Measurements from ENCODE around the gene WNT7B. TPM values are rescaled to one million over a fixed set of nuclear protein-coding genes. Genes with fewer than 3 reads are reported as not detected.
"Not testable (repeated sequence)": the region's sequence is repeated elsewhere in the genome, so short reads cannot be mapped to it uniquely, and the experiment has no call there.

WNT7B gene
- total RNA-seq, 6 experiments from 2014 or later, result 0.10 to 0.12 TPM; not detected in 4

DNA sequence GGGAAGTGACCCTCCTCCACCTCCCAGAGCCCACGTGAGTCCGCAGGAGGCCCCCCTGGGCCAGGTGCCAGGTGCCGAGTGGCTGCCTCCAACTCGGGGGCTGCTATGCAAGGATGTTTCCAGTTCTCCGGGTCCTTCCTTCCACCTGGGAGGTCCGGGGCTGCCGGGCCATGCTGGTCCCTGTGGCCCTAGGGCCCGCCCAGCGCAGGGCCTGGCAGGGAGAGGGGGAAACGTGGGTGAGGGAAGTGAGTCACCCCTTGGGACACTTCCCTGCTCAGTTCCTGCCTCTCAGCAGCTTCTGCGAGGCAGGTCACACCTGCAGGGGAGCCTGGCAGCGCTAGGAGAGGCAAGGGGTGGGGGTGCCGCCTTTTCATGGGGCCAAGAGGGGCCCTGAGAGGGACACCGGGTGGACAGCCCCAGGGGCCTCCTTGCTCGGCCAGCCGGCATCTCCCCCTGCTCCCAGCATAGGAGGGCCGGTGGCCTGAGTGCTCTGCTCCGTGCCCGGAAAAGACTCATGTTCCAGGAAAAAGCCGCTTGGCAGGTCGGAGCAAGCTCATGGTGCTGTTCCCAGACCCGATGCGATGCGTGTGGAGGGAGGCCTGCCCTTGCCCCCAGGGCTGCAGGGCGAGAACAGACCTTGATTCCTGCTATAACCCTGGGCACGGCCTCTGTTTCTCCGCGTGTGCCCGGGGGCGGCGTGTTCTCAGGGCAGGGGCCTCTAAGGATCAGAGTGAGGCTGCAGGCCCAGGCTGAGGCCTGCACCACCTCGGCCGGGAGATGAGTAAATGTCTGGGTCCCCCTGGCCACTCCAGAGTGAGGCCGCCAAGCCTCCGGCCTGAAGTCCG, 30.3 kb upstream of the WNT7B start:
- intact Hi-C loops (cut with DNase I), result loop anchor here (5.0 kb wide), 2 partner anchors 105 to 110 kb away; no protein-coding TSS in a partner anchor

DNA sequence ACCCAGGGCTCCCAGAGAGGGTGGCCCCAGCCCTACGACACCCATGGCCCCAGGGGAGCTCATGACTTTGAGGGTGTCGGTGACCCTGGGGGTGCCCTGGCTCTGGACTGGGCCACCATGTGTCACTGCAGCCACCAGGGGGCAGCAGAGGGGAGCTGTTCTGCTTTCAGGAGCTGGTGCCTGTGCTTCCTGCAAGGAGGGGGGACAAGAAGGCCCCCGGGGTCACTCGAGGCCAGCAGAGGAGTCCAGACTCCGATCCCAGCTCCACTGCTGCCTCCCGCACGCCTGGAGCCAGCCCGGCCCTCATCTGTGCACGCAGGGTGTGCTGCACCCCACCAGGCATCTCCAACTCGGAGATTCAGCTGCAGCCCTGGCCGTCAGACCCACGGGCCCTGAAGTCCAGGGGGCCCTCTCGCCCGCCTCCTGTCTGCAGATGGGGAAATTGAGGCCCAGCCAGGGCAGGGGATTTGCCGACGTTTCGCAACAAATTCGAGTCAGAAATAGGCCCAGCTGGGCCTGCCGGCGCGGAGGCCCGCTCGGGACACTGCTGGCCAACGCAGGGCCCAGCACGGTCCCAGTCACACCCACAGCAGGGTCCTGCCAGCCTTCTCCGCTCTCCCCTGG, 29.5 kb upstream of the WNT7B start:
- H3K9me3 ChIP-seq, result no peaks in the 10 kb centered on the region
- DNase-seq, result peak; percentile 89 to 90 (median 89)
- H3K27ac ChIP-seq, result peak overlapping the region; percentile 55 to 76 (median 62)
- peaks cover 0 to 18% (median 3%) of the 10 kb centered on the region in 4 donors for H3K4me1 ChIP-seq
- no peaks in the 10 kb centered on the region for H3K36me3 ChIP-seq
- H3K27me3 ChIP-seq, result no peaks in the 10 kb centered on the region
- ATAC-seq, result peak; percentile 76 to 87 (median 80)
- no peak for TF ChIP-seq POLR2A (IDR thresholded peaks at IDR 0.05)
- TF ChIP-seq, protein P1, sequence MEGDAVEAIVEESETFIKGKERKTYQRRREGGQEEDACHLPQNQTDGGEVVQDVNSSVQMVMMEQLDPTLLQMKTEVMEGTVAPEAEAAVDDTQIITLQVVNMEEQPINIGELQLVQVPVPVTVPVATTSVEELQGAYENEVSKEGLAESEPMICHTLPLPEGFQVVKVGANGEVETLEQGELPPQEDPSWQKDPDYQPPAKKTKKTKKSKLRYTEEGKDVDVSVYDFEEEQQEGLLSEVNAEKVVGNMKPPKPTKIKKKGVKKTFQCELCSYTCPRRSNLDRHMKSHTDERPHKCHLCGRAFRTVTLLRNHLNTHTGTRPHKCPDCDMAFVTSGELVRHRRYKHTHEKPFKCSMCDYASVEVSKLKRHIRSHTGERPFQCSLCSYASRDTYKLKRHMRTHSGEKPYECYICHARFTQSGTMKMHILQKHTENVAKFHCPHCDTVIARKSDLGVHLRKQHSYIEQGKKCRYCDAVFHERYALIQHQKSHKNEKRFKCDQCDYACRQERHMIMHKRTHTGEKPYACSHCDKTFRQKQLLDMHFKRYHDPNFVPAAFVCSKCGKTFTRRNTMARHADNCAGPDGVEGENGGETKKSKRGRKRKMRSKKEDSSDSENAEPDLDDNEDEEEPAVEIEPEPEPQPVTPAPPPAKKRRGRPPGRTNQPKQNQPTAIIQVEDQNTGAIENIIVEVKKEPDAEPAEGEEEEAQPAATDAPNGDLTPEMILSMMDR (IDR thresholded peaks at IDR 0.05), result peak; percentile 93 to 97 (median 94)
- H3K4me3 ChIP-seq, result no peak overlapping the region
- intact Hi-C loops (cut with DNase I), result loop anchor here (5.0 kb wide), 2 partner anchors 106 to 111 kb away; no protein-coding TSS in a partner anchor
- 4% methylated on average over 5 of the region's 26 CpGs for WGBS (ENCODE audit: insufficient coverage, low coverage, low lambda C conversion rate, missing lambda C conversion rate)

More for the DNA sequence above, 30.3 kb upstream of the WNT7B start:
- peaks cover 0 to 18% (median 3%) of the 10 kb centered on the region in 4 donors for H3K4me1 ChIP-seq
- peak overlapping the region; percentile 55 to 76 (median 62) for H3K27ac ChIP-seq
- no peaks in the 10 kb centered on the region for H3K27me3 ChIP-seq
- no peak overlapping the region for H3K4me3 ChIP-seq
- no peaks in the 10 kb centered on the region for H3K36me3 ChIP-seq
- H3K9me3 ChIP-seq, result no peaks in the 10 kb centered on the region
- ATAC-seq (peak; percentile 38 to 65 (median 59)), DNase-seq (peak; percentile 50 to 67 (median 65))
- WGBS (ENCODE audit: insufficient coverage, low coverage, low lambda C conversion rate, missing lambda C conversion rate), result 56% methylated on average over 6 of the region's 36 CpGs
- TF ChIP-seq, protein P1 (IDR thresholded peaks at IDR 0.05), result no peak
- TF ChIP-seq POLR2A (IDR thresholded peaks at IDR 0.05), result no peak

DNA sequence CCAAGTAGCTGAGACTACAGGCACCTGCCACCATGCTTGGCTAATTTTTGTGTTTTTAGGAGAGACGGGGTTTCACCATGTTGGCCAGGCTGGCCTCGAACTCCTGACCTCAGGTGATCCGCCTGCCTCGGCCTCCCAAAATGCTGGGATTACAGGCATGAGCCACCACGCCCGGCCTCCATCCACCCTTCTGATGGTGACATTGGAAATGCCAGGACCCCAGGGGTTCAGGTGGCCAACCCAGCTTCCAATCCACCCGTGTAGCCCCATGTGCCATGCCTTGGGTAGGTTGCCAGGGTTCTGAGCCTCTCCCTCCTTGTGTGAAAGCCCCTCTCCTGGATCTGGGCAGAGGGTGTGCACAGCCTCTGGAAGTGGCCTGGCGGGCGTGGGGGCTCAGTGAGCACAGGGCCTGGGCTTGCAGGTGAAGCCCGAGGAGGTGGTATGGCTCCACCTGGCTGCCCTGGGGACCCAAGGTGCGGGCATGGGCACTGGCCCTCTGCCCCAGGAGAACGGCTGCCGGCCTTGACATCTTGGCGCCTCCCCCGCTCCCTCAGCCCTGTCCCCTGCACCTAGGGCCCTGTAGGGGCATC, 28.2 kb upstream of the WNT7B start:
- intact Hi-C loops (cut with DNase I), result loop anchor here (5.0 kb wide), 2 partner anchors 107 to 112 kb away; no protein-coding TSS in a partner anchor
- not testable (repeated sequence) for ATAC-seq
- peaks cover 0 to 15% (median 3%) of the 10 kb centered on the region in 4 donors for H3K4me1 ChIP-seq

DNA sequence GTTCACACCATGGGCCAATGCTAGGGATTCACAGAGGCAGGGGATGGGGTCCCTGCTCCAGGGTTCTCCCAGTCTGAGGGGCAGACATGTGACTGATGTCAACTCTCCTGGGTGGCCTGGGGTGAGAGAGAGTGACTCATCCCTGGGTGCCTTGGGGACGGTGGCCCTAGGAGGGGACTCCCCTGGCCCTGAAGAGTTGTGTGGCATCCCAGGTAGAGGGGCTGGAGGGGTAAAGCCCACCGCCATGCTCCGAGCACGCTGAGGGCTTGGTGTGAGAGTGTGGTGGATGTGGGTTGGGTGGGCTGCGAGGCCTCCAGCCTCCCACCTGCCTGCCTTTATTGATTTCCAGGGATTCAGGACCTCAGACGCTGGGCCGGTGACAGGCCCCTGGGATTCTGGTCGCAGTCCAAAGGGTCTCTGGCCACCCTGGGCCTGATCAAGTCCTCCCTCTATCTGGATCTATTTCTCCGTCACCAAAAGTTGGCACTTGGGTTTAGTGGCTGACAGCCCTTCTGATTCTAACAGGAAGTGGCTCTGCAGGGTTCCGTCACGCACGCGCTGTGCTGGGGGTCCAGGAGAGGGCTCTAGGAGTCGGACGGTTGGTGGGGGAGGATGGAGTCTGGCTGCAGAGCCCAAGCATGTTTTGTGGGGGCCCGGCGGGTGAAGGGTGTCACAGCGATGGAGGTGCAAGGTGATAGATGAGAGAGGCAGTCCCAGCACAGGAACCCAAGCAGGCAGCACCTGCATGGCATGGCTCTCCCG, 27.3 kb upstream of the WNT7B start:
- TF ChIP-seq, protein P1 (IDR thresholded peaks at IDR 0.05), result no peak
- TF ChIP-seq POLR2A (IDR thresholded peaks at IDR 0.05), result no peak
- Histone ChIP-seq H3K27ac (no peak overlapping the region), H3K4me3 (no peak overlapping the region), H3K27me3 (no peaks in the 10 kb centered on the region), H3K9me3 (no peaks in the 10 kb centered on the region), H3K4me1 (peaks cover 0 to 15% (median 3%) of the 10 kb centered on the region in 4 donors), H3K36me3 (no peaks in the 10 kb centered on the region)
- DNase-seq (peak in 1 of 3 donors; percentile 52), ATAC-seq (no peak)
- 48% methylated on average over 6 of the region's 19 CpGs for WGBS (ENCODE audit: insufficient coverage, low coverage, low lambda C conversion rate, missing lambda C conversion rate)
- intact Hi-C loops (cut with DNase I), result no loop called here

More for the DNA sequence above, 28.2 kb upstream of the WNT7B start:
- not testable (repeated sequence) for H3K27ac ChIP-seq, H3K27me3 ChIP-seq, H3K4me3 ChIP-seq, H3K36me3 ChIP-seq, H3K9me3 ChIP-seq
- DNase-seq, result peak in 1 of 3 donors; percentile 48
- WGBS (ENCODE audit: insufficient coverage, low coverage, low lambda C conversion rate, missing lambda C conversion rate), result 83% methylated on average over 1 of the region's 15 CpGs
